ENCODE measurements around the gene IL2RA. TPM values are rescaled to one million over a fixed set of nuclear protein-coding genes. Genes with fewer than 3 reads are reported as not detected.

IL2RA gene
- total RNA-seq, 2 donors from 2014 or later = 1.7 to 2.4 TPM

DNA sequence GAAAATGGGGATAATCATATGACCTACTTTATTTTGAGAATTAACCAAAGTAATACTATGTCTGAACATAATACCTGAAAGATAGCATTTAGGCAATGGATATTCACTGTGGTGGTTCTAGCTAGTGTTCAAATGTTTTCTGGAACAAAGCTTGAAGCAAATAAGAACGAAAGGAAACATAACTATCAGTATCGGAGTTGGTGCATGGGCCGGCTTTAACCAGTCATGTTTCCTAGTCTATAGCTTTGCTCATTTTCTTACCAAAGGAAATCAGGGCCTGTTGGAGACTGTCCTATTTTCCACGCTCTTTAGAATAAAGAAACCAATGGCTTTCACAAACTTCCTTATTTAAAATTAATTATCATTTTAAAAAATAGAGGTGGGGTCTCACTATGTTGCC is 8.9 kb downstream of the IL2RA start:
- H3K36me3 ChIP-seq = no peaks in the 10 kb centered on the region
- TF ChIP-seq, protein P1, sequence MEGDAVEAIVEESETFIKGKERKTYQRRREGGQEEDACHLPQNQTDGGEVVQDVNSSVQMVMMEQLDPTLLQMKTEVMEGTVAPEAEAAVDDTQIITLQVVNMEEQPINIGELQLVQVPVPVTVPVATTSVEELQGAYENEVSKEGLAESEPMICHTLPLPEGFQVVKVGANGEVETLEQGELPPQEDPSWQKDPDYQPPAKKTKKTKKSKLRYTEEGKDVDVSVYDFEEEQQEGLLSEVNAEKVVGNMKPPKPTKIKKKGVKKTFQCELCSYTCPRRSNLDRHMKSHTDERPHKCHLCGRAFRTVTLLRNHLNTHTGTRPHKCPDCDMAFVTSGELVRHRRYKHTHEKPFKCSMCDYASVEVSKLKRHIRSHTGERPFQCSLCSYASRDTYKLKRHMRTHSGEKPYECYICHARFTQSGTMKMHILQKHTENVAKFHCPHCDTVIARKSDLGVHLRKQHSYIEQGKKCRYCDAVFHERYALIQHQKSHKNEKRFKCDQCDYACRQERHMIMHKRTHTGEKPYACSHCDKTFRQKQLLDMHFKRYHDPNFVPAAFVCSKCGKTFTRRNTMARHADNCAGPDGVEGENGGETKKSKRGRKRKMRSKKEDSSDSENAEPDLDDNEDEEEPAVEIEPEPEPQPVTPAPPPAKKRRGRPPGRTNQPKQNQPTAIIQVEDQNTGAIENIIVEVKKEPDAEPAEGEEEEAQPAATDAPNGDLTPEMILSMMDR (IDR thresholded peaks at IDR 0.05) = no peak
- no peak overlapping the region for H3K4me3 ChIP-seq
- no peak overlapping the region for H3K27ac ChIP-seq
- no peaks in the 10 kb centered on the region for H3K9me3 ChIP-seq
- H3K27me3 ChIP-seq = no peaks in the 10 kb centered on the region
- no peaks in the 10 kb centered on the region for H3K4me1 ChIP-seq
- intact Hi-C loops (cut with DNase I) = loop anchor here (5.0 kb wide), 1 partner anchor 41 kb away; no protein-coding TSS in a partner anchor
- H3K9ac ChIP-seq (ENCODE audit: low read depth in 2 of 2, low read length in 2 of 2) = no peak overlapping the region
- DNase-seq = no peak

DNA sequence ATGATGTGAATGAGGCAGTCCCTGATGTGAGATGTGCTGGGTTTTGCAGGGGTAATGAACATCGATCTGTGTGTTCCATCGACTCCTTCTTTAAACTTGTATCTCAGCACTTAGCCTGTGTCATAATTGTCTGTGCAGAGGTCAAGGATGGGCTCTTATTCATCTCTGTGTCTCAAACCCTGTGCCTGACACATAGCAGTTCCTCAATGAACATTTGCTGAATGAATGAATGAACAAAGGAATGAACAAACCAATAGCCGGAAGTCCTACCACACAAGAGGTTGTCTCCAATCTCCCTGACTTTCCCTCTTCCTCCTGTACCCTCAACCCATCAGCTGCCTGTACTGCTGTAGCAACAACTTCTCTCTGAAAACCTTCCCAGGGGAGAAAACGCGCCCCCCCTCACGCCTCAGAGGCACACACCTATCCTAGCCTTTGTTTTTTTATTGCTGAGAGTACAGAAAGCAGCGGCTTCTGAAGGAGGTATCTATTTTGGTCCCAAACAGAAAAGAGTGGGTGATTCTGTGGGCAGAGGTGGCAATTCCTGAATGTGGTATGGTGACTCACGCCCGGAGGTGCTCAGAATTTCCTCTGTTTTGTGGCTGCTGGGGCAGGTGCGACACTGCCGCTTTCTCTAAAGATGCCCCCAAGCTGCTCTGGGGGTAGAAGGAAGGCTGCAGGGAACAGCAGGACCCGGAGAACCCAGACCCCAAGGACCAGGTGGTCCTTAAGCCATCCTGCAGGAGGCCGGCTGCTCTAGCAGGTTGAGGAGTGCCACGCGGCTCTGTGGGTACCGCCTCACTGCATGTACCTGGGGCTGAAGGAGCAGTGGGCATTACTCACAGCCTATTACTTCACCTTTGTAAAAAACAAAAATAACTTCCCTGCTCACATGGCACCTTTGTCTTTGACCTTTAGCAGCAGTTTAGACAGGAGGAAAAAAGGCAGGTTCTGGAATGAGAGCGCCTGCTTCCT is 9.6 kb downstream of the IL2RA start:
- H3K9me3 ChIP-seq = no peaks in the 10 kb centered on the region
- H3K27me3 ChIP-seq = no peaks in the 10 kb centered on the region
- H3K36me3 ChIP-seq = no peaks in the 10 kb centered on the region
- intact Hi-C loops (cut with DNase I) = loop anchor here (5.0 kb wide), 1 partner anchor 40 kb away; no protein-coding TSS in a partner anchor
- TF ChIP-seq, protein P1 (IDR thresholded peaks at IDR 0.05) = no peak
- no peak overlapping the region for H3K27ac ChIP-seq
- no peak overlapping the region for H3K4me3 ChIP-seq
- DNase-seq = peak; percentile 20
- H3K4me1 ChIP-seq = no peaks in the 10 kb centered on the region
- H3K9ac ChIP-seq (ENCODE audit: low read depth in 2 of 2, low read length in 2 of 2) = no peak overlapping the region

DNA sequence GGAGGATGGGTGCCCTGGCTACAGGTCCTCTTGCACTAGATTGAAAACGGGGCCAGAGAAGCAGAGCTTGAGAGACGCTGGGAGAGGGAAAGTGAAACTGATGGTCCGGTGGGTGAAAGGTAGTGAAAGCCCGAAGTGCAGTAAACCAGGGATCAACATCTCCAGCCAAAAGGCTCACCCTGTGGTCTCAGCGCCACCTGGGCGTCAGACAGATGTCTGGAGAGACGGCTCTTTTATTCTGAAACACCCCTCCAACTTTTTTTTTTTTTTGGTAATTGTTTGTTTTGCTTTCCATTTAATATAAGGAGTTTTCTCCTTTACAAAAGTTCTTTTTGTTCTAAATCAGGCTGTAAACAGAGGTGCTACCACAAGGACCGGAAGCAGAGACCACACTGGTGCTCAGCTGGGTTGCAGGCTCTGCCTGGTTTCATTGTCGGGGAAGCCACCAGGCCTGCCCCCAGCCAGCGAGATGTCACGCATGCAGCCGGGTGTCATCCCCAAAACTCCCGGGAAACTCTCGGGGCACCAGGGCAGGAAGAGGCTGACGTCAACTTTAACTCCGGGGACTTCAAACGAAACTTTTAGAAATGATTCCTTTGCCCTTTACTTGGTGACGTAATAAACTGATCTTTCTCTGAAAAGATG is 11.2 kb downstream of the IL2RA start:
- Histone ChIP-seq H3K4me1 (no peaks in the 10 kb centered on the region), H3K27me3 (no peaks in the 10 kb centered on the region), H3K9me3 (no peaks in the 10 kb centered on the region), H3K9ac (ENCODE audit: low read depth in 2 of 2, low read length in 2 of 2) (peak overlapping the region; percentile 12 to 49), H3K36me3 (no peaks in the 10 kb centered on the region), H3K4me3 (peak overlapping the region; percentile 23), H3K27ac (peak overlapping the region; percentile 48)
- TF ChIP-seq, protein P1 (IDR thresholded peaks at IDR 0.05) = peak; percentile 32
- peak; percentile 80 for DNase-seq
- intact Hi-C loops (cut with DNase I) = loop anchor here (5.0 kb wide), 1 partner anchor 39 kb away; no protein-coding TSS in a partner anchor

DNA sequence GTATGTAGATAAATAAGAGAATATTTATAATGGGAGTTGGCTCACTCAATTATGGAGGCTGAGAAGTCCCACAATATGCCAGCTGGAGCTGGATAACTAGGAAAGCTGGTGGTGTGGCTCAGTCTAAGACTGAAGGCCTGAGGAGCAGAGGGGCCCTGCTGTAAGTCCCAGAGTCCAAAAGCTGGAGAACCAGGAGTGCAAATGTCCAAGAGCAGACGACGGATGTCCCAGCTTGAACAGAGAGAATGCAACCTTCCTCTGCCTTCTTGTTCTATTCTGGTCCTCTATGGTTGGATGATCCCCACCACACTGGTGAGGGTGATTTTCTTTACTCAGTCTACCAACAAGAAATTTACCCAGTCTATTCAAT is 13.2 kb downstream of the IL2RA start:
- intact Hi-C loops (cut with DNase I) = no loop called here
- DNase-seq = peak; percentile 14
- Histone ChIP-seq H3K27ac (no peak overlapping the region), H3K27me3 (no peaks in the 10 kb centered on the region), H3K9me3 (no peaks in the 10 kb centered on the region), H3K36me3 (no peaks in the 10 kb centered on the region), H3K4me1 (no peaks in the 10 kb centered on the region), H3K4me3 (no peak overlapping the region), H3K9ac (ENCODE audit: low read depth in 2 of 2, low read length in 2 of 2) (no peak overlapping the region)
- TF ChIP-seq, protein P1 (IDR thresholded peaks at IDR 0.05) = no peak

DNA sequence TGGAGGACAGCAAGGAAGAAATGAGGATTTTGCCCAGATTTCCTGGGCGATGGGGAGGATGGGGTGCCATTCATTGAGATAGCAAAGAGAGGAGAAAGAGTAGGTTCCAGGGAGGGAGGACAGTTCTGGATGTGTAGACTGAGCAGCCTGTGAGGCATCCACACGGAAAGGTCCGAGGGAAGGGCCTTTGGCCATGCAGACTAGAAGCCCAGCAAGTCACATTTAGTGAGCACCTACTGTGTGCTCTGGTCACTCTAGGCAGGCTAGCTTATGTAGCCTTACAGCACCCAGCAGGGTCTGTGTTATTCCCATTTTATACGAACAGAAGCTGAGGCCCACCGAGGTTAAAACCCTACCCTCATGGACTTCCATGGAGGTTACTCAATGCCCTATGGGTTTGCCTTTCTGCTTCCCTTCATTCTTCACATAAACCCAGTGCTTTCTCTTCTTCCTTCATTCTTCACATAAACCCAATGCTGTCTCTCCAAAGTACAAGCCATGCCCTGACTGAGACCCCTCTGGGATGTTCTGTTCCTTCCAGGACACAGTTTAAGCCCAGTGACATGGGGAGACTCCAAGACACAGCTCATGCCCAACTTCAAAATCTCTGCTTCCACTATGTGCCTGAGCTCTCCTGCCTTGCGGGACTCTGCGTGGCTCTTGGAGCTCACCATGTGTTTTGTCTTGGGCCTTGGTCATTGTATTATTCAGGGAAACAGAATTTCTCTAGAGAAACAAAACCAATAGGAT is 13.7 kb downstream of the IL2RA start:
- TF ChIP-seq, protein P1 (IDR thresholded peaks at IDR 0.05) = no peak
- H3K4me3 ChIP-seq = no peak overlapping the region
- no peak overlapping the region for H3K9ac ChIP-seq (ENCODE audit: low read depth in 2 of 2, low read length in 2 of 2)
- no peak overlapping the region for H3K27ac ChIP-seq
- DNase-seq = peak; percentile 7
- no peaks in the 10 kb centered on the region for H3K27me3 ChIP-seq
- H3K36me3 ChIP-seq = no peaks in the 10 kb centered on the region
- intact Hi-C loops (cut with DNase I) = no loop called here
- no peaks in the 10 kb centered on the region for H3K4me1 ChIP-seq
- H3K9me3 ChIP-seq = no peaks in the 10 kb centered on the region
